IPS DF 19.7 (cell line): Measurements from ENCODE around the gene MVB12B.

Source experiments
- DNase-seq: peaks from one replicate; pipeline ENCODE4 v3.0.0-alpha.2; 2013; ENCODE audit warnings: low read depth, low spot score

The MVB12B gene

GRCh38 chr9:126428534-126429175 is 102.0 kb downstream of the MVB12B start:
- DNase-seq = no peak

- DNase-seq = no peak
Observed at GRCh38 chr9:126429190-126429589, 102.6 kb downstream of the MVB12B start.

DNA sequence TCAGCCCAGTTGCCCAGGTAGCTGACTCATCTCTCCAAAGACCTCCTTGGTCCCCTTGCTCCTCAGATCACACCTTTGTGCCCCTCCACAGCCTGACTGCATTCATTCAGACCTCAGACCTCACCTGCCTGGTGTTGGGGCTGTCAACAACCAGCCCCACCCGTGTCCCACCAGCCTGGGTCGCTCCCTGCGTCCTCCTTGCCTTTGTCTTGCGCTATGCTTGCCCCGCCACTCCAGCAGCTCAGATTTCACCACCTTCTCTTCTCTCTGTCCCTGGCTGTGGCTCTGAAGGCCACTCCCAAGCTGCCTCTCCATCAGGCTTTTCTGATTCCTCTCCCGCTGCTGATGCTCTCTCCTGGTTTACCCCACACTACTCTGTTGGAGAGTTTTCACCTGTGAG is 103.5 kb downstream of the MVB12B start:
- no peak for DNase-seq

GRCh38 chr9:126431077-126431742 is 104.6 kb downstream of the MVB12B start:
- DNase-seq = no peak

- DNase-seq = no peak
Observed at GRCh38 chr9:126432659-126433058, 106.0 kb downstream of the MVB12B start.

- no peak for DNase-seq
Observed at GRCh38 chr9:126435105-126435504, 108.5 kb downstream of the MVB12B start.

GRCh38 chr9:126435626-126436025 is 109.0 kb downstream of the MVB12B start:
- no peak for DNase-seq

GRCh38 chr9:126436545-126437267 is 110.1 kb downstream of the MVB12B start:
- DNase-seq = no peak

- DNase-seq = no peak
Observed at GRCh38 chr9:126437268-126437666, 110.6 kb downstream of the MVB12B start.

- DNase-seq = no peak
Observed at GRCh38 chr9:126437701-126438100, 111.1 kb downstream of the MVB12B start.

DNA sequence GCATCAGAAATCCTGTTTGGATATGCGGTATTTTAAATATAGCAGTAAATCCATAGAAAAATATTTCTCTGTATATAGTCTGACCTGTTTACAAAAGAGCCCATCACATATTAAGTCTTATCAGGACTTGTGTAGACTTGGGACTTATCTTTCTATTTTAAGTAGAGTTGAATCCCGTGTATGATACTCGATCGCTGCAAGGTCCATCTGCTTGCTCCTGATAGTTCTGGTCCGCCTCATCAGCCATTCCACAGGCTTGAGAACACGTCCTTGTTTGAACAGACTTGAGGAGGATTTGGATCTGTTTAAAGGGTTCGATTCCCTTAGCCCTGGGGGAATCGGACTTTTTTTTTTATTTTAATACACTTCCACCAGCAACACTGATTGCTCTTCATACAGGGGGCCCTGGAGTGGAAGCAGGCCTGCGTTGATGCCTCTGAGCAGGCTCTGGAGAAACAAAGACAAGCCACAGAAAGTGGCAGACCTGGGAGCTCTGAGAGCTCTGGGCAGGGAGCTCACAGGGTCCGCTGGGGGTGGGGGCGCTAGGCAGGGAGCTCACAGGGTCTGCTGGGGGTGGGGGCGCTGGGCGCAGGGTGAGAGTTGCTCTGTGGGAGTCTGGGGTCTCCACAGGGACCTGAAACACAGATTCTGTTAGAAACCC is 112.2 kb downstream of the MVB12B start:
- no peak for DNase-seq

GRCh38 chr9:126439402-126439765 is 112.8 kb downstream of the MVB12B start:
- DNase-seq = no peak

DNA sequence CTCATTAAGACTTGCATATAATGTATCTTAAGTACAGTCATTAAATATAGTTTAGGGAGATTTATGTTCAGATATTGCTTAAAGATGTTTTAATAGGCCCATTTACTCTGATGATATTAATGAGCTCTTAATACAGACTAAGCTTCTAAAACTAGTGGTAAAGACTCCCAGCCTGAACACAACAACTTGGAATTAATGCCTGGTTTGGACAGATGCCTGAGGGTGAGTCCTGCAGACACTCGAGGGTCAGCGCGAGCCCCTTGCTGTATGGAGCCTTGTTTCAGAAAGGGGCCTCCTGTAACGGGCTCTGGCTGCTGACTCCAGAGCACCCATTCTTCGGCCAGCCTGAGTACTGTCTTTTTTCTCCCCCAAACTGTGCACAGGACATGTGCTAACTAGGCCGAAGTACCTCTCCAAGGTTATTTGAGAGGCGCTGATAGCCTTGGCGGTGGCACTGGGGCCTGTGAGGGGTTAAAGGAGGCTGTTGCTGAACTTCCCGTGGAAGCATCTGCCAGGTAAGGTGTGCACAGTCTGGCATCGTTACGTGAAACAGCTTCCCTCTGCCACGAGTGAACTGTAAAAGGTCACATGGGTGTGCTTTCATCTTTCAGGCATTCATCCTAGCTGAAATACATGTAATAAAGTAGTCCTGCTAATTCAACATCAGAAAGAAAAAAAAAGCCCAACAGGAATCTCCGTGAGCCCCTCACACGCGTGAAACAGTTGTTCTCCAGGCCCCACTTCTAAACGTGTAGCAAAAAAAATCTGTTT is 113.4 kb downstream of the MVB12B start:
- DNase-seq = no peak

- no peak for DNase-seq
Observed at GRCh38 chr9:126440940-126441339, 114.3 kb downstream of the MVB12B start.

- DNase-seq = no peak
Observed at GRCh38 chr9:126442636-126443035, 116.0 kb downstream of the MVB12B start.

DNA sequence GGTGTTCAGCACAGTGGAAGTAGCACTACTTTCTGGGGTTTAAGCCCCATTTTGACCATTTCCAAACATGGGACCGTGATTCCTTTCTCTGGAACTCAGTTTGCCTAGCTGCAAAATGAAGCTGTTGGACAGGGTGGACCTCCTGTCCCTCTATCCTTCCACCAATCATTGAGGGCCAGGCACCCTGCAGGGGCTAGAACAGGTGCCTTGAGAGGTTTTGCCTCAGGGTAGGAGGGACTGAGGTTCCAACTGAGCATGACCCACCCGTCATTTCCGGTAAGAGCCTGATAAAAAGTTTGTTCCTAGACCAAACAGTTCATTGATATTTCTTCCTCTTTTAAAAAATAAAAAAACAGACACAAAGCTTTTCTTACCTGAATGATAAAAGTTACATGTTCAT is 116.5 kb downstream of the MVB12B start:
- no peak for DNase-seq

DNA sequence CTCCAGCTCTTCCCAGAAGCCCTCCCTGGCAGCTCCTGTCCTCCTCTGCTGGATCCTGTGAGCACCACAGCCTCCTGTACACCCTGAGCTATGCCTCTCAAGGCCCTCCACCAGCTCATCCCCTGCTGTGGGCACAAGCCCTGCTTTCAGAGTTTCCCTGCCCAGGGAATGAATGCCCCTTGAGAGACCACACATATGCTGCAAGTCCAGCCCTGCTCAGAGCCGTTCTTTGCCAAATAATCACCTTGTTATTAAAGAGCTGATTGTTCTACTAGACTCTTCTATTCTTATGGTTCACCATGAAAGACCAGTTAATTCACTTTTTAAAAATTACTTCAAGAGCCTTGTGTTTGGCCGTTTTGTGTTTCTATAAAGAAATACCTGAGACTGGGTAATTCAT is 121.5 kb downstream of the MVB12B start:
- DNase-seq = no peak

- DNase-seq = no peak
Observed at GRCh38 chr9:126448865-126449577, 122.4 kb downstream of the MVB12B start.

DNA sequence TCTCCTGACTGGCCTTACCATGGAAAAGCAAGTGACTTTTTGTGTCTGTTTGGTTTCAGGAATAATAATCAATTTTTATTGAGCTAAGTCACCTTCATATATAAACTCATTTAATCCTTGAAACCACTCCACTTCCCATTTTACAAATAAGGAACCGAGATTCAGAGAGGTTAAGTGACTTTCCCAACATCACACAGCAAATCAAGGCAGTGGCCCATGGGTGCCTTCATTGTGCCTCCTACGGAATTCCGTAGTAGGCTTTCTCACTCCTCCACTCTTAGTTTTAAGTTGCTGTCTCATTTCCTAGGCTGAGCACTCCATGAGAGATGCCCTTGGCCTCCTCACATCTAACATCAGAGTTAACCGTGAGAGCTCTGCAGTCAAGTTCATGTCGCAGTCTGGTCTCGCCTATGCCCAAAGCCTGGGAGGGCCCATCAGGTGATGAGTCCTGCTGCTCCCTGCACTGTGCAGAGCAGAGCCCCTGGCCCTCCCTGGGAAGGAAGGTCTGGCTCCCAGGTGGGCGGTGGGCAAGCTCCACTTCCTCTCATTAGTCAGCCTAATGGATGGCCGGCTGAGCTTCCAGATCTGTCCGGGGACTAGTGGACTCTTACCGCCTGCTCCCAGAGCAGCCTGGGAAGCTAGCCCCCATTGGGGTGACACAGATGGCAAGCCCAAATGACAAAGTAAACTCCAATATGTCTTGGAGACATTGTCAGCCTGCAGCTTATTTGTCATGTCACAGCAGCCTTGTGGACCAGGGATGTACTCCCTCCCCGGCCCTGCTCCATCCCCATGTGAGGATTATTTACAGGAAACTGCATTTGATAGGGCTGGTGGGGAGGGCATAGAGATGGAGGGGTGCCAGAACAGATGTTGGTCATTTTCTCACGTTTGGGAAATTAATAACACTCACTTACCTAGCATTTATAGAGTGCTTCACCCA is 123.4 kb downstream of the MVB12B start:
- DNase-seq = no peak

- no peak for DNase-seq
Observed at GRCh38 chr9:126450668-126451205, 124.1 kb downstream of the MVB12B start.
